Activated CD4-positive, alpha-beta T cell treated with anti-CD3 and anti-CD28 coated beads for 1 hour (primary cell): Measurements from ENCODE around the gene LOXL1.

Experiments
- DNase-seq: peaks from one replicate; pipeline ENCODE4 v3.0.0-alpha.2; 2020

LOXL1 gene

DNA sequence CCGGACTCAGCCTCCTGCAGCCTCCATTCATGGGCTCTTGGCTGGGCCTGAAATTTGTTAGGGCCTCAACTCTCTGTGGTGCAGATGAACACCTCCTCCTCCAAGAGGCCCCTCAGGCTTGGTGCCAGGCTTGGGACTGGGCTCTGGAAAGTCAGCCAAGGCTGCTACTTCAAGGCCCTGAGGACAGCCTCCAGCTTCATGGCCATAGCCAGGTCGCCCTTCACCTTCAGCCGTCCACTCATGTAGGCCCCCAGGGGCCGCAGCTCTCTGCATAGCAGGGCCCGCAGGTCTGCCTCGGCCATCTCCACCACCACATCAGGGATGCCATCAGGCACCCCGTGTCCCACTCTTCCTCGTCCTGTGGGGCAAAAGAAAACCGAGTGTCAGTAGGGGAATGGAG, 57.5 kb downstream of the LOXL1 start:
- no peak for DNase-seq

DNA sequence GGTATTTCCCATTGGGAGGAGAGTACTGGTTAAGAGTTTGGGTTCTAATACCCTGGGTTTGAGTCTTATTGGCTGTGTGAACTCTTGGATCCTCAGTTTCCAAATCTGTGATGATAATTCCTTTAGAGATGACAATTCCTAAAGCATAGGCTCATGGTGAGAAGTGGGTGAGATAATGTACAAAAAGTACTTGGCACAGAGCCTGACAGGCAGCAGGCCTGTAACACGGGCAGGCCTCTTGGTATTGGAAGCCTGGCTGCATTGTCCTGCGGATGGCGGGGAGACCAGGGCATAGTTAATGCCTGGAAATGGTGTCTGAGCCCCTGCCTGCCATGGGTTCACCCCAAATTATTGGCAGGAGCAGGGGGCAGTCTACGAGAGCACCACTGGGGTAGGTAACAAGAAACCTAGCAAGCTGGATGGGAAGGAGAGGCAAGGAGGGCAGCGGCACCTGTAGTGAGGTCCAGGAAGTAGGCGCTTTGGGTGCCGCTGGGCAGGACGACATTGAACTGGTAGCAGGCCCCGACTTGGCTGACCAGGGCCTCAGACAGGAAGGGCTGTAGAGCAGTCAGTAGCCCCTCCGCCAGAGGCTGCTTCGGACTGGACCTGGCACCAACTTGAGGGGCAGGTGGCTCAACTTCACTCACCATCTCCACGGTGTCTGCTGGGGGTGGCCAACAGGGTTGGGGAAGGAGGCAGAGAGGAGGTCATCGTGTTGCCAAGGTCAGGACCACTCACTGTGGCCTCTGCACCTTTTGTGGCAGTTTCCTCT, 58.1 kb downstream of the LOXL1 start:
- DNase-seq, result no peak

DNA sequence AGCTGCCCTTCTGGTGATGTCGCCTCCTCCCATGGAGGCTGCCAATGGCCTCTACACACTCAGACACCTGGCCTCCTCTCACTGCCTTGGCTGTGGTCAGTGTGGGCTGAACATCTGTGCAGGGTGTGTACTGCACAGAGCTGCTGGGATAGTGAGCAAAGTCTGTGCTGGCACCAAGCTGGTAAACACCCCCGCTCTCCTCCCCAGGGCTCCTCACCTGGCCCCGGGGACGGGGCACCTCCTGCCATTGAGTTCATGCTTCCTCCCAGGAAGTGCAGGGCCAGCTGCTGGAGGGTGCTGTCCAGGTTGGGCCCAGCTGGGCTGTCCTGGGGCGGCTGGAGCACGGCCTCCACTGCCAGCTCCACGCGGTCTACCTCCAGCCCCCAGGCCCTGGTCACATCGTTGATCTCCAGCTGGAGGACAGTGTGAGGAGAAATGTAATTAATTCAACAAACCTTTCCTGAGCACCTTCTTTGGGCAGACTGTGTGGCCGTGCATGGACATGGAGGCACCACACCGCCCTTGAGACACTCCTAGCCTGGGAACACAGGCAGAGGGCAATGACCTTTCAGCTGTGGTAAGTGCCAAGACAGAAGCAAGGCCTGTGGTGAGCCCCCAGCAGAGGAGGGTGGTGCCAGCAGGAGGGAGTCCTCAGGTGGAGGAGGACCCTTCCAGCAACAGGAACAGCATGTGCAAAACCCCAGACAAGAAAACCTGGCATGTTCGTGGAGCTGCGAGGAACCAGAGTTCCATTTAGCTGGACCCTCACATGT, 59.0 kb downstream of the LOXL1 start:
- DNase-seq, result no peak

DNA sequence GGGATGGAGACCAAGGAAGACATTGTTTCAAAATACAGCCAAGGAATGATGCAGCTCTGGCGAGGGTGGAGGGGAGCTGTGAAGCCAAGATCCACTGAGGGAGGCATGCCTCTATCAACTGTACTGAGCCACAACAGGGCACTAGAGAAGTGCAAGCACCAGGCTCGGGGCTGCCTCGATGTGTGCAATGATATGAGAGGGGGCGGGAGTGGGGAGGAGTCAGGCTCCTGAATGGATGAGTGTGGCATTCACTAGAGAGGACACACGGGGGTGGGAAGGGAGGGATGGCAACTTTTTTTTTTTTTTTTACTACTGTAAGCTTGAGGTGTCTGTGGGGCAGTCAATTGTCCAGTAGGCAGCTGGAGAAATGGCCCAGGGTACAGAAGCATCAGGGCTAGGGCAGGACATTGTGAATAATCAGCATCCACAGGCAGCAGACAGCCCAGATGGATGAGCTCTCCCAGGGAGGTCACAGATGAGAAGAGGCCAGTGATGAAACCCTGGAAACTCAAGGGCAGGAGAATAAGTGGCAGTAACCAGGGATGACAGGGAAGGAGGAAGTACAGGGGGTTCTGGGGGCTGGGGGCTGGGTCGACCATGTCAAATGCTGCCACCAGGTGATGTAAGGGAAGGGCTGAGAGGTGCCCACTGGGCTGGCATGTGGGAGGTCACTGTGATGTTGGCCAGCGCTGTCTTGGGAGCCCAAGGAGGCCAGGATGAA, 60.0 kb downstream of the LOXL1 start:
- DNase-seq, result no peak

DNA sequence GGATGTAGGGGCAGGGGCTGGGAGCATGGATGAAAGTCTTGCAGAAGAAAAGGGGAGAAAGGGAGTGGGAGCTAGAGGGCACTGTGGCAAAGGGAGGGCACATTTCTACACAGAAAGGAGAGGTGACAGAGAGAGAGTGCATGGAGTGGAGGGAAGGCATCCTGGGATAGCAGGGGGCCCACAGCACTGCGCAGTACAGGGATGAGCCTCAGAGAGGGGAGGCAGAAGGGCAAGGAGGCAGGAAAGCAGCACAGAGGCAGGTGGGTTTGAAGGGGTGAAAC, 60.5 kb downstream of the LOXL1 start:
- no peak for DNase-seq

DNA sequence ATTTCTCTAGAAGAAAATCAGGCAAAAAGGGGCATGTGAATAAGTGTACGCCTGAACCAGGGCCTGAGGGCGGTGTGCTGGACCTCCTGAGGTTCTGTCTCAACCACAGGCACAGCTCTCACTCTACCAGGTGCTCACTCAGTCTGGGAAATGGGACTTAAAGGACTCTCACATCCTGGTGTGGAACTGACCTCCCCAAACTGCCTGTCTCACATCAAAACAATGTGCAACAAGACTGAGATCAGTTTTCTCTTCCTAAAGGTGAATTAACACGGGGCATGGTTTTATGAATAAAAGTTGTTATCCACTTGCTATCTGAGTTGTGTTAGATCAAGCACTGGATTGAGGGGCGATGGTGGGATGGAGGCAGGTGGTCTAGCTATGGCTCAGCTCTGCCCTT, 61.0 kb downstream of the LOXL1 start:
- no peak for DNase-seq

DNA sequence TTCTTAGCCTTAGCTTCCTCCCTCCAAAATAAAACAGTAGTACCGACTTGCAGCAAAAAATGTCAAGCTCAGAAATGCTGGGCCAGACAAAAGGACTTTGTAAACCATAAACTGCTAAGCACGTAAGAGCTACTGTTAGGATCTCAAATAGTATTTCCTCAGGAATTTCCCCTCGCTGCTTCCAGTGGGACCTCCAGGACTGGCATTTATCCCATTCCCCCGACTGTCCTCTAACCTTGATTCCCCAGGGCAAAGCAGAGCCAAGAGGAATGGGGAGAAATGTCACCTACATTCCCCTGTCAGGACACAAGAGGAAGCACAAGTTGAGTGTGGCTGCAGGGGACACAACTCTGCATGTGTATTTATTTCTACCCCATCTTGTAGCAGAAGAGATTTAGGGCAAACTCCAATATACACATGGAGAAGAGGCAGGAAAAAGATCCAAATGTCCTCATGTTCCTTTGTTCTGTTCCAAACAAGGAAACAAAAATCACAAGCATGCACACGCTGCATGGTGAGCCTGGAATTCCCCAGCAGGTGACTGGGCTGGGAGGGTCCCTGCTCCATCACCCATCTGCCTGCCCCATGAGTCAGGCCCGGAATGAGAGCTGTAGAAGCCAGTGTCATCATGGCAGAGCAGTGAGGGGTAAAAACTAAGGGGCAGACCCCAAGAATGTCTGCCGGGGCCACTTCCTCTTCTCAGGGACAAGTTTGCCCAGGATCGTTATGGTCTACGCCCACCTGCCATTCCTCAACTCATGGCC, 61.6 kb downstream of the LOXL1 start:
- DNase-seq, result no peak

DNA sequence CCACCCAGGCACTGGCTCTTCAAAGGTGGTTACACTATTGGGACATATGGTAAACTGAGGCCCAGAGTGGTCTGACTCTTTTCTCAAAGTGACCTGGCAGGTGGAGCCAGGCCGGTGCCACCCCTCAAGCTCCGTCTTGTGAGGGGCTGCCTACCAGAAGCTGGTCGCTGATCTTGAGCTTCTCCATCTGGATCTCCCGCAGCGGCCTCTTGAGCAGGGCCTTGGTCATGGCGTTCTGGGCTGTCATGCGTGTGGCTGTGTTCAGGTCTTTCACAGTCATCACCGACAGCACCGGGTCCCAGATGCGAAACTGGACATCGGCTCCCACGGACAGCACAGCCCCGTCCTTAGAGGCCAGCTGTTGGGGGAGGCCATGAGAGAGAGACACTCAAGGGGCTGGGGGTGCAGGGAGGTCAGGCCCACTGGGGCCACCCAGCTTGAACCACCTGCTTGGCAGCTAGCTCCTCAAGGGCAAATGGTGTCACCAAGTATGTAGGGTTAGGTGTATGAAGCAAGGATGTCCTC, 62.2 kb downstream of the LOXL1 start:
- no peak for DNase-seq

DNA sequence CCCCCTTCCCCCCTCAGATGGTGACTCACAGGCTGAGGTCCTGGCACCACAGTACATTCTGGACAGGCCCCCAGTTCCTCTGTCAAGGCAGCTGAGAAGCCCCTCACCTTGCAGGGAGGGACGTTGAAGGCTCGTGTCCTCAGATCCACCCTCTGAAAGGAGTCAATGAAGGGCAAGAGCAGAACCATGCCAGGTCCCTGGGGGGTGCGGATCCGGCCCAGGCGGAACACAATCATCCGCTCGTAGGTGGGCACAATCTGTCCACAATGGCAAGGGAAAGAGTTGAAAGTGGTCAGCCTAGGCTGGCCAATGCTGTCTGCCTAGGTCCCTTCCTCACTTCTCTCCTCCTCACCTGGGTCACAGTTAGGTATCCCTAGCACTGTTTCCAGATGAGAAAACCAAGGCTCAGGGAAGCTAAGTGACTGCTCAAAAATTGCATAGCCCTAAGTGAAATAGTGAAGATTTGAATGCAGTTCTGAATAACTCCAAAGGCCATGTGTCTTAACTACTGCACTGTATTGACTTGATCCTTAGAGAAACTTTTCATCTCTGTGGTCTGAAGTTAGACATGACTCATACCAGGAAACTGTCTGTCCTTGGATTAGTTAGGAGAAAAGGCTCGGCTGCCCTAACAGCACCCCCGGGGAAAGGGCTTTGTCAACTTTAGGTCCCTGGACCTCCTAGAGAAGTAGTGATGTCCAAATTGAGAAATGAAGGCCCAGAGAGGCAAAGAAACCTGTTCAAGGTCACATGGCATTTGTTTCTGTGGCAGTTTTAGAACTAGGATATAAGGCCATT, 62.9 kb downstream of the LOXL1 start:
- no peak for DNase-seq

DNA sequence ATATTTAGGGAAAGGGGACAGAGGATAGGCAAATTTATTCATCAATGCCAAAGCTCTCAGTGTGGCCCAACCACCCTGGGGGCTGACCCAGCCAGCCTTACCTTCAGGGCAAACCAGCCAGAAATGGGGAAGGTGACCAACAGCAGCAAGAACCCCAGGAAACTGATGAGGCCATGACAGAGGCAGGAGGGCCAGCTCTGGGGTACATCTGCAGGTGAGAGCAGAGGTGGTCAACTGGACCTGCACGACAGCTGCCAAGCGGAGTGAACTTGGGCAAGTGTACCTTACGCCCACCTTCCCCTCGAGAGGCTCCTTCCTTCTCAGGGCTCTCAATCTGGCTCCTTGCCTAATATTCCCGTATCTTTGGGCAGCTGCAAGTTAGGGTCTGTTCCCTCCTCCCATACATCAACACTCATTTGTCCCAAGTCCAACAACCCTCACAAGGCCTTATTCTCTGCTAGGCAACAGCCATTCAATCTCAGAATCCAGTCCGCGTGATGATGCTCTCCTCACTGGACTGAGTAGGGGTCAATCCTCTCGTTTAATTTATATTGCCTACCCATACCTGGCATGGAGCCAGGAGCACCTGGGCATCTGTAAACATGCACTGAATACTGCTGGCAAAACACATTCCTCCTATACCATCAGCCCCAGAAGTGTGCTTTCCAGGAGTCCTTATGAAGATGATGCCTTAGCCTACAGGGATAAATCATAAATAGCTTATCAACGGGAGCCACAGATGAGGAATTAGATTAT, 64.2 kb downstream of the LOXL1 start:
- no peak for DNase-seq

DNA sequence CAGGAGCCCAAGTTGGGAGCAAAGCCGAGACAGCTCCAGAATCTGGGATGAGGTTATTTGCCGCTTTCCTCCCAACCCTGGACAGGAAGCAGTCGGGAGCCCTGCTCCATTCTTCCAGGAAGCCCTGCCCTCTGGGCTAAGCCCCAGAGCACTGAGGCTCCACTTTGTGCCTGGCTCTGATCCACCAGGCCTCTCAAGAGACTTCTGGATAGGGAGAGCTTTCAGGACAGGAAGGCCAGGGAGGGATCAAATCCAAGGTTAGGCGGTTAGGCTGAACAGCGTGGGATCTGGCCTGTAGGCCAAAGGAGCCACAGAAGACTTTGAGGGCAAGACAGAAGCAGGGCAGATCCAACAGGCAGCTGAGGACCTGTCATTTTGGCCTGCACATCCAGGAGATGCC, 65.0 kb downstream of the LOXL1 start:
- DNase-seq, result no peak

DNA sequence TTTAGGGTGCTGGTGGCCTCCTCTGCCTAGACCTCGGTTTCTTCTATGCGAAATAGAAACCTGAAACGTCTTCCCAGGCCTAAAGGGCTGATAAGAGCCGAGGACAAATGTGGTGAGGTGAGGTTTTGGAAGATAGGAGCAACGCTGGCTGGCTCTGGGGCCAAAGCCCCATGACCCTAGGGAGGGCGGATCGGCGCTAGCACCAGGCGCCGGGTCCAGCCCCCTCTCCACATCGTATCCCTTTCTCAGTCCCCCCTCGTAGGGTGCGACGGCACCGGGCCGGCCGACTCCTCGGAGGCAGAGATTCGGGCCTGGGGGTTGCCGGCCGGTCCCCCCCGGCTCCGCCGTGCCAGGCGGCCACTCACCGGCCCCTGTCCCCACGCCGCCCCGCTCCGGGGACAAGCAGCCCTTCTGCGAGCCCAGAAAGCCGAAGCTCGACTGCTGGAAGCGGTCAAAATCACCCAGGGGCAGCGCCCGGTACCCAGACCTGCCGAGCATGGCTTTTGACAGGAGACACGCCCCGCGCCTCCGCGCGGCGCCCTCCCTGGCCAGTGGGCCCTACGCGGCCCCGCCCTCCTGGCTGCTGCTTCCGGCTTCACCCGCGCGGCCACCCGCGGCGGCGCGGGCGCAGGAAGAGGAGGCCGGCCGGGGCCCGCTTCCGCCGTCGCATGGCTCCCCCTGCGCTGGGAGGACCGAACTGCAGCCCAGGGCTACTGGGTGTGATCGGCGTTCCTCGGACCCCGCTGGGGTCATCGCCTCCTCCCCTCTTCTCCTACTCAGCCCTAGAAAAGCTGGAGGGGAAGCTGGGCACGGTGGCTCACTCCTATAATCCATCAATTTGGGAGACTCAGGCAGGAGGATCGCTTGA, 65.7 kb downstream of the LOXL1 start, which contains the start of gene STOML1:
Gene STOML1, minus strand, starts transcription at position 570 of the 868 bp plus-strand sequence. Its CDS starts 72 bp downstream, at position 498.
- DNase-seq, result peak; percentile 90

DNA sequence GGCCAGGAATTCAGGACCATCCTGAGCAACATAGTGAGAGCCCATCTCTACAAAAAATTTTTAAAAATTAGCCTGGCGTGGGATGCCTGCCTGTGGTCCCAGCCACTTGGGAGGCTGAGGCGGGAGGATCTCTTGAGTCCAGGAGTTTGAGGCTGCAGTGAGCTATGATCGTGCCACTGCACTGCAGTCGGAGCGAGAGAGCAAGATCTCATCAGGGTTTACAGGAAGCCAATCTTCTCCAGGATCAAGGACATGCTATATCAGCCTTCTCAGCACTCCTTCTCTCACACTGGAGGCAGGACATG, 66.3 kb downstream of the LOXL1 start:
- DNase-seq, result no peak

DNA sequence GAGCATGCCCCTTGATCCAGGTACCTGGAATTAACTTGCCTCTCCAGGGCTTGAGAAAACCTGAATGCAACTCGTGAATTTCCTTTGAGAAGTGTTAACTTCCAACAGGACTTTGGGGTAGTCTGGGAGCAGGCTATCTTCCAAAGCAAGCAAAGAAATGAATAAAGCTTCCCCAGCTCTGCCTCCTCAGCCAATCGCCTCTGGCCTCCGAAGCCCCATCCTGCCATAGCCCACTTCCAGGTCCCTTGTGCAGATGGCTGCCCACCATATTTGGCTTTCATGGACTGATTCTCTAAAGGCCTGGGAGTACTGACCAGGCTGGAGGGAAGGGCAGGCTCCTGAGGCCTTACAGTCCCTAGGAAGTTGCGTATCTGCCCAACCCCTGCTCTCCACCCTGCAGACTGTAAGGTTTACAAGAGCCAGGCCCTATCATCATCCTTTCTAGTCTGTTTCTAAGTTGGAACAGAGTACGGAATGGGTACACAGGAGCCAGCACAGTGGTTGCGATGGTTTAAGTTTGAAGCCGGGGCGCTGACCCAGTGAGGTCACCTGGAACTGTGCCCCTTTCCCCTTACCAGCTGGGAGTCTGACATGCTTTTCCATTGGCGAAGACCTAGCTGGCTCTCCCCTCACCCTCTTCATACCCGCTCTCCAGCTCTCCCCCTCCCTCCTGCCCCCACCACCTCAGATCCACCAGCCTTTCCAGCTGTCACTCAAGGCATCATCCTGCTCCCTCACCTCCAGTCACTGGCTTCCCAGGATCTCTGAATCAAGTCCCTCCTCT, 67.1 kb downstream of the LOXL1 start:
- DNase-seq, result no peak

DNA sequence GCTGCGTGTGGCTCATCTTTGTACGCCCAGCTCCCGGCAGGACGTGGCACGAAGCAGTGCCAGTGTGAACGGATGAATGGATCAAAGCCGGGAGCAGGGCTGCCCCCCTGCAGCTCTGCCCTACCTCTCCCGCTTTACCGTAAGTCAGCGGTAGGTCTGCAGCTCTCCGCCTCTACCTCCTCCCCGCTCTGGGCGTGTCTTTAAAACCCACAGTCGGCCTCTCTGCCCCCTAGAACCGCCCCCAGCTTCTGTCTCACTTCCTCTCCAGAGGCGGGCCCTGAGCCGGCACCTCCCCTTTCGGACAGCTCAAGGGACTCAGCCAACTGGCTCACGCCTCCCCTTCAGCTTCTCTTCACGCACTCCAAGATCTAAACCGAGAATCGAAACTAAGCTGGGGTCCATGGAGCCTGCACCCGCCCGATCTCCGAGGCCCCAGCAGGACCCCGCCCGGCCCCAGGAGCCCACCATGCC, 68.2 kb downstream of the LOXL1 start, which contains the start of gene PML:
Gene PML, plus strand, starts transcription at position 304 of the 471 bp plus-strand sequence. Its CDS starts 97 bp downstream, at position 401.
- peak; percentile 89 for DNase-seq

DNA sequence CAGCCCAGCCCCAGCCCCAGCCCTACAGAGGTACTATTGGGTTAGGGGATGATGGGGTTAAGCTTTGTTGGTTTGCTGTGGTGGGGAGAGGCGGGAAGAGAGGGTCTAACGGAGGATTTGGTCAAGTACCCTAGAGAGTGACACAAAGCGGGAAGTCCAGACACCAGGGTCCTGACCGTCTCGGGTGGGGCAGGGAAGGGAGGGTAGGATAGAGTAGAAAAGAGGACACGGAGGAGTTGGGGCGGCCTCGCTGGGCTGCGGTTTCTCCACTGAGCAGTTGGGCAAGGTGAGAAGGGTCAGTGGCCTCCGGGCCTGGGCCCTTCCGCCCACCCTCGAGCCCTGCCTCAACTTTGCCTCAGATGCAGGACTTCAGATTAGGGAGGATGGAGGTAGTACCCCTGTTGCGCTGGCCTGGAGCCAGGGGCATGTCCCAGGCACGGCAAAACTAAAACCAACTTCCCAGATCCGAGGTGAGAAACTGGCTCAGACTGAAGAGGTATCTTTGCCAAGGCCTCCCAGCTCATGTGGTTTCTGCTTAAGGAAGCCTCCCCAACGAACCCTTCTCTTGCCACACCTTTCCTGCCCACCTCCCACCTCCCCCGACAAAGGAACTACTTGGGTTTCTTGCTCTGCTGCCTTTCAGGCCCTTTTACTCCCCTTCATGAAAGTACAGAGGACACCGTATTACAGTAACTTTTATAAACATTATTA, 68.8 kb downstream of the LOXL1 start:
- no peak for DNase-seq

DNA sequence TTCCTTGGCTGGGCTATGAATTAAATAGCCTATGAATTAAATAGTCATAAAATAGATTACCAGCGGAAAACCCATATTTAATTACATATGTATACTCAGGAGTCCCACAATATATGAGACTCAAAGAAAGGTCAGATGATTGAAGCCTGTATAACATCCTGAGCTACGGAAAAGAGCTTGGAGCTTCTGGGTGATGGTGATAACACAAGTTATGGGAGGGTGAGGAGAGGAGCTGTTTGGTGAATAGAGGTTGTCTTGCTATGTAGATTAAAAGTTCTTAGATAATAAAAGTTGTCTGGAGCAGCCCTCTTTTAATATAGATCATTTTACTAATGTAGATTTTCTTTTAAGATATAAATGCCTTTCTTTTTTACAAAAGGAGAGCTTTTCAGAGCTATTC, 70.0 kb downstream of the LOXL1 start:
- DNase-seq, result no peak

DNA sequence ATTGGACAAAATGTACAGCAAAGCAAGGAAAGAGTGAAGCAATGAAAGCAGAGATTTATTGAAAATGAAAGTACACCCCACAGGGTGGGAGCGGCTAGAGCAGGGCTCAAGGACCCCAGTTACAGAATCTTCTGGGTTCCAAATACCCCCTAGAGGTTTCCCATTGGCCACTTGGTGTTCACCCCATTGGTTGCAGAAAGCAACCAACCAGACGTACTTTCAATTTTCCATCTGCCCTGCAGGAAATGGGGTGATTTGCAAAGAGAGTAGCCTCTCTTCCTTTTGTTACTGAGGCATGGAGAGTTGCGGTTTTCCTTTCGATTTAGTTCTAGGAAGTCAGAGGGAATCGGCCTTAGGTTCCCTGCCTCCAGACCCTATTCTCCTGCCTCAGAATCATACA, 70.7 kb downstream of the LOXL1 start:
- no peak for DNase-seq

DNA sequence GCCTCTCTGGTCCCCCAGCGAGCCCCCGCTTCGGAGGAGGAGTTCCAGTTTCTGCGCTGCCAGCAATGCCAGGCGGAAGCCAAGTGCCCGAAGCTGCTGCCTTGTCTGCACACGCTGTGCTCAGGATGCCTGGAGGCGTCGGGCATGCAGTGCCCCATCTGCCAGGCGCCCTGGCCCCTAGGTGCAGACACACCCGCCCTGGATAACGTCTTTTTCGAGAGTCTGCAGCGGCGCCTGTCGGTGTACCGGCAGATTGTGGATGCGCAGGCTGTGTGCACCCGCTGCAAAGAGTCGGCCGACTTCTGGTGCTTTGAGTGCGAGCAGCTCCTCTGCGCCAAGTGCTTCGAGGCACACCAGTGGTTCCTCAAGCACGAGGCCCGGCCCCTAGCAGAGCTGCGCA, 71.7 kb downstream of the LOXL1 start:
- no peak for DNase-seq
